Stimulated activated effector memory CD8-positive, alpha-beta T cell treated with anti-CD3 and anti-CD28 coated beads, Interleukin-12 subunit alpha, Interleukin-12 subunit beta, amount 100 ng/mL, for 72 hours (primary cell): ENCODE measurements around the gene CMYA5.
"Not testable (repeated sequence)": the region's sequence is repeated elsewhere in the genome, so short reads cannot be mapped to it uniquely, and the experiment has no call there.

Experiments
- ATAC-seq: fragments of 150-1000 bp; cut with Tn5 transposase; 2 replicates; pipeline ENCODE4 v1.10.0; 2021
- DNase-seq, 2 donors: peaks; one replicate each; pipeline ENCODE4 v3.0.0; 2021 to 2022; ENCODE audit warnings: low spot score in 2 of 2
- H3K27ac Mint-ChIP-seq: one replicate; pipeline ENCODE4 v1.8.0; 2022; ENCODE audit warnings: mild to moderate bottlenecking, mixed read lengths
- H3K36me3 Mint-ChIP-seq: one replicate; pipeline ENCODE4 v1.8.0; 2022; ENCODE audit warnings: mild to moderate bottlenecking, mixed read lengths
- H3K4me1 Mint-ChIP-seq: one replicate; pipeline ENCODE4 v1.8.0; 2022; ENCODE audit warnings: mixed read lengths
- H3K4me3 Mint-ChIP-seq: one replicate; pipeline ENCODE4 v1.8.0; 2022; ENCODE audit warnings: mild to moderate bottlenecking, mixed read lengths
- H3K9me3 Mint-ChIP-seq: one replicate; pipeline ENCODE4 v1.8.0; 2022; ENCODE audit warnings: mixed read lengths

CMYA5 gene

DNA sequence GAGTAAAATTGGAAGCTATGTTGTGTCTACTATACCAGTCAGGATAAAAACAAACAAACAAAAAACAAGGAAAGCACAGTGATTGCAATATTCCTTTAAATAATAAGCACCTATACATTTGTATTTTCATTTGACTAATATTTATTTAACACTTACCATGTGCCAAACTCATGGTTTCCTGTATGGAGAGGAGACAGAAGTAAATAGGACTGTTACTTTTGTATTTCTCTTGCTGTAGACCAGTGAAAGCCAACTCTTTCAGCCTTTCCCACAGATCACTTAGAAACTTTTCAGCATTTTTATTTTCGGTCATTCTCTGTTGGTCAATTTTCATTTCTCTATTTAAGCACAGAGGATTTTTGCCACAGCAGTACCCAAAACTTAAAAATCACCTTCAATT is 4.5 kb downstream of the CMYA5 start:
- ATAC-seq (no peak), DNase-seq (no peak)
- no peak overlapping the region for H3K27ac Mint-ChIP-seq
- H3K36me3 Mint-ChIP-seq = no peaks in the 10 kb centered on the region
- H3K9me3 Mint-ChIP-seq = no peaks in the 10 kb centered on the region
- H3K4me3 Mint-ChIP-seq = no peak overlapping the region
- H3K4me1 Mint-ChIP-seq = no peaks in the 10 kb centered on the region

DNA sequence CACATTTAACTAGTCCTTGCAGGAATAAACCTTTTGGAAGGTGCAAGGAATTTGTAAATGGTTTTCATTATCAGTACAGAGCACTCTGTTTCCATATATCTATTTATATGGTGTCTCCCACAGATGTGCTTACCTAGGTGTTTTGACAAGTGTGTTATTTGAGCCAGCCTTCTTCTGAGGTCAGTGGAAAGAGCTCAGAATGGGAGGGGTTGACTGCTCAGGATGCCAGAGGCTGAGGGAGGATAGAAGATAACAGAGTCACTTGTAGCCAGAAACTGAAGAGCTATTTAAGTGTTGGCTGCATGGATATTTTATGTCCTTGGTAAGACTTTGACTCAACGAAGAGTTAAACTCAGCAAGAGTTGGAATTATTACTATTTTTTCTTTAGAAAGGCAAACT is 5.0 kb downstream of the CMYA5 start:
- no peaks in the 10 kb centered on the region for H3K4me1 Mint-ChIP-seq
- H3K27ac Mint-ChIP-seq = no peak overlapping the region
- H3K4me3 Mint-ChIP-seq = no peak overlapping the region
- no peak for ATAC-seq
- no peaks in the 10 kb centered on the region for H3K36me3 Mint-ChIP-seq
- DNase-seq = no peak
- H3K9me3 Mint-ChIP-seq = no peaks in the 10 kb centered on the region

- DNase-seq (no peak), ATAC-seq (no peak)
- Mint-ChIP-seq H3K9me3 (no peaks in the 10 kb centered on the region), H3K36me3 (no peaks in the 10 kb centered on the region), H3K4me1 (no peaks in the 10 kb centered on the region), H3K4me3 (no peak overlapping the region), H3K27ac (no peak overlapping the region)
Measured at GRCh38 chr5:79695526-79695925, 5.9 kb downstream of the CMYA5 start.

DNA sequence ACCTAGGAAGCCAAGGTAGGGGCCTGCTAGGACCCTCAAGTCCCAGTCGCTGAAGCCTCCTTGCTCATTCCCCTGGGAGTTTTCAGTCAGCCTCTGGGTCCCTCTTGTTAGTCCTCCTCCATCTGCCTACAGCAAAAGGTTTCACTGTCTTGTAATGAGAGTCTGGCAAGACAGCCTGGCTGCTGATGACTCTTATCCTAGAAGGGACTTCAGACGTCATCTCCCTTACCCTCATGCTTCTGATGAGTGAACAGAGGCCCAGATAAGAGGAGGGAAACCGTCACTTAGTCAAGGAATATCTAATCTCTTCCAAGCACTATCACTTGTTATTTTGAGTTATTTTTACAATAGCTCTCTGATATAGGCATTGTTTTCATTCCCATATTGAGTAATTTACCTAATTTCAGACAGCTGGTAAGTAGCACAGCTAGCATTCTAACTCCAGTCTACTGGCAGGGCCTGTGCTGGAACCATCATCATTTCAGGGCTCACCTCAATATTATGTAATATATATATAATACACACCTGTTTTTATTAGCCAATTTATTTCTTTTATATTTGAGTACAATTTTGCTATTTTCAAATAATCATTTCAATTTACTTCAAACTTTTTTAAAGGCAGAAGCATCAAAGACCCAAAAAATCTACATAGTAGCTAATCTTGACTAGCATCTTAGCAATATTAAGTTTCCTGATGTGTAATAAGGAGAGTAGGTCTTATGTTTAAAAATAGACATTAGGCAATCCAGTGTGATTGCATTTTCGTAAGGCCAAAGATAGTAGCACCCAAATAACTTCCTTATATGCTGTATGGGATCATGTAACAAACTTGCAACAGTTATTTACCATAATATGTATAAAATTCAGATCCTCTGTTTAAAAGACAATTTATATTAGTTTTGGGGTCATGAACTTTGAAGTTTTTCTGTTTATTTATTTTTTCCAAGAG is 7.9 kb downstream of the CMYA5 start:
- no peaks in the 10 kb centered on the region for H3K4me1 Mint-ChIP-seq
- H3K36me3 Mint-ChIP-seq = no peaks in the 10 kb centered on the region
- ATAC-seq (peak; percentile 46), DNase-seq (no peak)
- no peak overlapping the region for H3K4me3 Mint-ChIP-seq
- no peak overlapping the region for H3K27ac Mint-ChIP-seq
- no peaks in the 10 kb centered on the region for H3K9me3 Mint-ChIP-seq

GRCh38 chr5:79699763-79700400 is 10.2 kb downstream of the CMYA5 start:
- ATAC-seq (peak; percentile 71), DNase-seq (no peak)
- Mint-ChIP-seq H3K27ac (peak overlapping the region; percentile 27), H3K4me1 (no peaks in the 10 kb centered on the region), H3K36me3 (no peaks in the 10 kb centered on the region), H3K9me3 (no peaks in the 10 kb centered on the region), H3K4me3 (no peak overlapping the region)

DNA sequence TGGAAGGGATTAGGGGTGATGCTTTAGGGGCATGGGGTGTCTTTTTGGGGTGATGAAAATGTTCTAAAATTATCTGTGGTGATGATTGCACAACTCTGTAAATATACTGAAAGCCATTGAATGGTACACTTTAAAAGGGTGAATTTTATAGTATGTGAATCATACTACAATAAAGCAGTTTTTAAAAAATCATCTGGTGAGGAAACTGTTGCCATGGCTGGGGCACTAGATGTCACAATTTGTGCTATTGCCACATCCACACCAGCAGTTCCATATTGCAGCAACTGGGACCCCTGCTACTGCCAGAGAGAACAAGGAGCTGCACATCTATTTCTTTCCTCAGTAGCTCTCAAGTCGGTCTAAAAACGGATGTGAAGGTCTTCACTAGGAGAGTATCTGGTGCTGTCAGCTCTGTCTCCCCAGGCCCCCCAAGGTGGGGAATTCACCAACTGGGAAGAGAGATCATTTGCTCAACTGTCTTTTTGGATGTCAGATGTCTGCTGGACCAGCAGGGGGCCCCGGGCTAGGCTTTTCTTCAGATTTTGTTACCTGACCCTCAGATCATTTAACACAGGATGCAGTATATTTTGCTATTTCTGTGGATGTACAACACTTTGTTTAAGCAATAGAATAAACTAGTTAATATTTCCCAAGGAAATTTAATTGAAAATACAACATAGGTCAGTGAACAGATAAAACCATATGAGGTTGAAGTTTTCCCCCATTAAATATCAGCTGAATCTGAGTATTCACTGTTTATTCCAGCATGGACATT is 13.2 kb downstream of the CMYA5 start:
- Mint-ChIP-seq H3K4me1 (no peaks in the 10 kb centered on the region), H3K9me3 (no peaks in the 10 kb centered on the region), H3K4me3 (no peak overlapping the region), H3K36me3 (no peaks in the 10 kb centered on the region), H3K27ac (no peak overlapping the region)
- no peak for ATAC-seq
- DNase-seq = no peak

DNA sequence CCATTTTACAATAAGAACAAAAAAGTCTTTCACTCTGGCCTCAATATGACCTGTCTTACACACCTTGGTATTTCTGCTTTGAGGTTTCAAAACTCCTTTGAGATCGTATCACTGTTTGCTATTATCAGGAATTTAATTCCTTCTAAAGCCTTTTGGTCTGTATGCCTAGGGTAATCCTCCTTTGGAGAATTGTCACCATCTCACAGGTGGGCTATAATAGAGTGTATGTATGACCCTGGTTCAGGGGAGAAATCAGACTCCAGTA is 13.7 kb downstream of the CMYA5 start:
- ATAC-seq = no peak
- Mint-ChIP-seq H3K27ac (no peak overlapping the region), H3K9me3 (no peaks in the 10 kb centered on the region), H3K4me3 (no peak overlapping the region), H3K36me3 (no peaks in the 10 kb centered on the region), H3K4me1 (no peaks in the 10 kb centered on the region)
- DNase-seq = no peak

GRCh38 chr5:79704553-79704952 is 14.9 kb downstream of the CMYA5 start:
- H3K4me1 Mint-ChIP-seq = no peaks in the 10 kb centered on the region
- H3K9me3 Mint-ChIP-seq = no peaks in the 10 kb centered on the region
- H3K27ac Mint-ChIP-seq = peak overlapping the region; percentile 71
- DNase-seq (no peak), ATAC-seq (no peak)
- H3K36me3 Mint-ChIP-seq = no peaks in the 10 kb centered on the region
- H3K4me3 Mint-ChIP-seq = no peak overlapping the region

GRCh38 chr5:79705632-79706031 is 16.0 kb downstream of the CMYA5 start:
- H3K4me1 Mint-ChIP-seq = no peaks in the 10 kb centered on the region
- no peaks in the 10 kb centered on the region for H3K36me3 Mint-ChIP-seq
- DNase-seq (no peak), ATAC-seq (no peak)
- no peak overlapping the region for H3K27ac Mint-ChIP-seq
- no peak overlapping the region for H3K4me3 Mint-ChIP-seq
- no peaks in the 10 kb centered on the region for H3K9me3 Mint-ChIP-seq

DNA sequence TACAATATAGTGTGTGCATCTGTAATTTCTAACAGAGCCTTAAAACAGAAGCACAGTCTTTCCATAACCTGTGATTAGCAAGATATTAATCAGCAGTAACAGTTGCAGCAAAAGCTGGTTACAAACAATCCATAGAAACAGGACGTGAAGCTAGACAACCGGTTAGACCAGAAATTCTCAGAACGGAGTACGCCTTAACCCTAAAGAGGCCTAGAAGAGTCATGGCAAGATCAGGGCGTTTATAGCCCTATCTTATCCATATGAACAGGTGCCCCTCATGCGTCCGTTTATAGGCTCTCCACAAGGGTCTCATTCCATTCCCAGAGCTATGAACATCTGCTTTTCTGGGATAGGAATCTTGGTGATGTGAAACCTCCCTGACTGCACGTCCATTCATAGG is 16.7 kb downstream of the CMYA5 start:
- H3K36me3 Mint-ChIP-seq, H3K9me3 Mint-ChIP-seq, DNase-seq, ATAC-seq, H3K27ac Mint-ChIP-seq, H3K4me3 Mint-ChIP-seq, H3K4me1 Mint-ChIP-seq: not testable (repeated sequence)

GRCh38 chr5:79707535-79707934 is 17.9 kb downstream of the CMYA5 start:
- H3K4me3 Mint-ChIP-seq = no peak overlapping the region
- H3K27ac Mint-ChIP-seq = no peak overlapping the region
- H3K4me1 Mint-ChIP-seq = no peaks in the 10 kb centered on the region
- ATAC-seq (no peak), DNase-seq (no peak)
- H3K36me3 Mint-ChIP-seq = no peaks in the 10 kb centered on the region
- H3K9me3 Mint-ChIP-seq = no peaks in the 10 kb centered on the region

- Mint-ChIP-seq H3K9me3 (no peaks in the 10 kb centered on the region), H3K27ac (no peak overlapping the region), H3K36me3 (no peaks in the 10 kb centered on the region), H3K4me1 (no peaks in the 10 kb centered on the region), H3K4me3 (no peak overlapping the region)
- DNase-seq (no peak), ATAC-seq (no peak)
Measured at GRCh38 chr5:79712741-79713140, 23.1 kb downstream of the CMYA5 start.

GRCh38 chr5:79713727-79714126 is 24.1 kb downstream of the CMYA5 start:
- no peak for DNase-seq
- ATAC-seq = no peak
- H3K36me3 Mint-ChIP-seq = no peaks in the 10 kb centered on the region
- H3K4me1 Mint-ChIP-seq = no peaks in the 10 kb centered on the region
- no peaks in the 10 kb centered on the region for H3K9me3 Mint-ChIP-seq
- no peak overlapping the region for H3K27ac Mint-ChIP-seq
- no peak overlapping the region for H3K4me3 Mint-ChIP-seq

DNA sequence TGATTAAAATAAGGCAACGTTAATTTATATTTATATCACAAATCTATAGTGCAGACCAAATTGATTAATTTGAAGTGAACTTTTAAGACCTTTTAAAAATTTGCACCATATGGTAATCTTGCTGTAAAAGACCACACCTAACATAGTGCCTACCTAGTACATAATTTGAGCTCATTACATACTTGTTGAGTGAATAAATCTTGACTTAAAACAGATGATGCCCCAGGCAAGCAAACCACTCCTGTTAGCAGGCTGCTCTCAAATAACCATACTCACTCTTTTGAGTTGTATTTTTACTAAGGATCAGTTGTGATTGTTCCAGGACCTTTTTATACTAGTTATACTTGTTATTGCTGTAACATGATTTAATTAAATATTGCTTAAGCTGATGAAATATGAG is 27.2 kb downstream of the CMYA5 start:
- no peak for DNase-seq
- H3K4me1 Mint-ChIP-seq = no peaks in the 10 kb centered on the region
- no peaks in the 10 kb centered on the region for H3K36me3 Mint-ChIP-seq
- ATAC-seq = no peak
- H3K27ac Mint-ChIP-seq = no peak overlapping the region
- H3K4me3 Mint-ChIP-seq = no peak overlapping the region
- H3K9me3 Mint-ChIP-seq = peaks cover 19% of the 10 kb centered on the region

- no peak for ATAC-seq
Measured at GRCh38 chr5:79720096-79720495, 30.5 kb downstream of the CMYA5 start.

More at GRCh38 chr5:79720096-79720495, 30.5 kb downstream of the CMYA5 start:
- no peak for DNase-seq
- no peak overlapping the region for H3K27ac Mint-ChIP-seq
- no peaks in the 10 kb centered on the region for H3K36me3 Mint-ChIP-seq
- no peaks in the 10 kb centered on the region for H3K4me1 Mint-ChIP-seq
- H3K9me3 Mint-ChIP-seq = peaks cover 19% of the 10 kb centered on the region
- H3K4me3 Mint-ChIP-seq = no peak overlapping the region
